AG04450 (cell line): Measurements from ENCODE around the gene KRTAP12-4. TPM values are rescaled to one million over a fixed set of nuclear protein-coding genes. Genes with fewer than 3 reads are reported as not detected.

Source experiments
- CTCF ChIA-PET: fragments of 300-600, 350-600 bp; formaldehyde crosslinking; extraction: SDS; loops from one replicate; lab custom pipeline; 2022; ENCODE audit warnings: antibody characterized with exemption, inconsistent platforms; lab: Charles Lee
- POLR2A ChIA-PET: fragments of 350-600 bp; formaldehyde crosslinking; extraction: SDS; loops from one replicate; lab custom pipeline; 2021; ENCODE audit warnings: antibody characterized with exemption, inconsistent platforms; lab: Yijun Ruan, JAX
- DNase-seq: peaks from one replicate; pipeline ENCODE4 v3.0.0-alpha.2; 2011; ENCODE audit warnings: low read depth, low spot score
- H3K27ac ChIP-seq: one replicate; pipeline ENCODE4 v1.5.1; 2012; ENCODE audit warnings: low read depth, low read length, control low read depth
- H3K27me3 ChIP-seq: one replicate; pipeline ENCODE4 v1.6.0; 2012; ENCODE audit warnings: low read length; ENCODE audit not compliant: control insufficient read depth, insufficient read depth
- H3K4me3 ChIP-seq: 2 replicates; pipeline ENCODE4 v1.5.1; 2011; ENCODE audit warnings: mild to moderate bottlenecking, low read depth, low read length, control low read depth
- H3K9me3 ChIP-seq: 2 replicates; pipeline ENCODE4 v1.5.1; 2012; ENCODE audit warnings: low read length; ENCODE audit not compliant: control insufficient read depth, insufficient read depth
- CTCF ChIP-seq: IDR thresholded peaks from 2 replicates; pipeline ENCODE4 v1.5.1; 2011; ENCODE audit warnings: low read depth, low read length, control low read depth, inconsistent platforms
- polyA plus RNA-seq: library from polyadenylated mRNA; depleted of rRNA; stranded (reverse); fragments of >200 nt; gene quantifications from 2 replicates; pipeline ENCODE4 v1.2.3, GENCODE V29; 2011

KRTAP12-4 gene
- polyA plus RNA-seq, 1 experiment: not detected

GRCh38 chr21:44701541-44701940, 47.1 kb upstream of the KRTAP12-4 start:
- CTCF ChIA-PET: no interaction called here
- no peak for DNase-seq
- no peaks in the 10 kb centered on the region; the same call in 1 of the 2 replicates for H3K9me3 ChIP-seq
- no peak for TF ChIP-seq CTCF
- H3K27me3 ChIP-seq: peaks cover 51% of the 10 kb centered on the region
- H3K4me3 ChIP-seq: no peak overlapping the region
- POLR2A ChIA-PET: no interaction called here
- H3K27ac ChIP-seq: no peak overlapping the region

DNA sequence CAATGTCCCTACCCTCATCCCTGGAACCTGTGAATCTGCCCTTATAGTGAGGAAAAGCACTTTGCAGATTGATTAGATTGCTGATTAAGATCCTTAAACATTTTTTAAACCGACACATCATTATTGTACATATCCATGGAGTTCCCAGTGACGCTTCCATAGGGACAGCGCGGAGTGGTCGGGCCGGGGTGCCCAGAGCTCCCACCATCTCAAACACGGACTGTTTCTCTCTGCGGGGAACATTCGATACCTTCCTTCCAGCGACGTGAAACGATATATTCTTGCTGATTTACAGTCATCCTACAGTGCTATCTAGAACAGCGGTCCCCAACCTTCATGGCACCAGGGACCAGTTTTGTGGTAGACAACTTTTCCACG, 46.6 kb upstream of the KRTAP12-4 start:
- POLR2A ChIA-PET: no interaction called here
- CTCF ChIA-PET: no interaction called here
- no peak for TF ChIP-seq CTCF
- H3K9me3 ChIP-seq: no peaks in the 10 kb centered on the region; the same call in 1 of the 2 replicates
- no peak overlapping the region for H3K27ac ChIP-seq
- H3K4me3 ChIP-seq: no peak overlapping the region
- no peak for DNase-seq
- peaks cover 48% of the 10 kb centered on the region for H3K27me3 ChIP-seq

- H3K4me3 ChIP-seq: no peak overlapping the region
- H3K9me3 ChIP-seq: no peaks in the 10 kb centered on the region; the same call in 1 of the 2 replicates
- CTCF ChIA-PET: no interaction called here
- H3K27ac ChIP-seq: no peak overlapping the region
- DNase-seq: no peak
- peaks cover 46% of the 10 kb centered on the region for H3K27me3 ChIP-seq
- POLR2A ChIA-PET: no interaction called here
- TF ChIP-seq CTCF: no peak
Measured at GRCh38 chr21:44700101-44701022, 45.9 kb upstream of the KRTAP12-4 start.

DNA sequence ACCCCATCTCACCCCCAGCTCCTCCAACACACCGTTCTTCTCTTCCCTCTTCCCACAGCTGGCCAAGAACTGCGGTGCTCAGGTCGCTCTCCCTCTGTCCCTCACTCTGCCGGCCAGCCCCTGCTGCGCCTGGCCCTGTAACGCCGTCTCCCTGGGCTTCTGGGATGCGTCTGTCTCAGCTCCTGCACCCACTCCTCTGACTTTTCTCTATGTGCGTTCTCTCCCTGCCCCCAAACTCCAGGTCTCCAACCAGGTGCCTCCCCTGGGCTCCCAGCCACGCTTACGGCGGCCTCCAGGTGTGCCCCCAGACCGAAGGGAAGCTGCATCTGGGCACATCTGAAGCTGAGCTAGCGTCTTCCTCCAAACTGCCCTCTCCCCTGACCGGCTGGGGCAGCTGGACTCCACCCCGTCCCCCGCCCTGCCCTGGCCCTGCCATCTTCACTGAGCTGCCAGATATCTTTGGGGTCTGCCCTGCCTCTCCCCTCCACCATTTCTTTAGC, 45.1 kb upstream of the KRTAP12-4 start:
- TF ChIP-seq CTCF: no peak
- DNase-seq: no peak
- ChIA-PET CTCF (no interaction called here), POLR2A (no interaction called here)
- H3K4me3 ChIP-seq: no peak overlapping the region
- no peaks in the 10 kb centered on the region; the same call in 1 of the 2 replicates for H3K9me3 ChIP-seq
- no peak overlapping the region for H3K27ac ChIP-seq
- peaks cover 43% of the 10 kb centered on the region for H3K27me3 ChIP-seq
